ENCODE measurements around the gene GOLGA6L7.
"Not testable (repeated sequence)": the region's sequence is repeated elsewhere in the genome, so short reads cannot be mapped to it uniquely, and the experiment has no call there.

The GOLGA6L7 gene

GRCh38 chr15:28831897-28832587, 16.4 kb downstream of the GOLGA6L7 start:
- peak overlapping the region; percentile 41; the same call in 1 of the 2 replicates for H3K27ac ChIP-seq

- H3K27ac ChIP-seq: peak overlapping the region; percentile 67
These were observed 27.0 kb downstream of the GOLGA6L7 start for GRCh38 chr15:28821420-28821819.

GRCh38 chr15:28819930-28820295, 28.5 kb downstream of the GOLGA6L7 start:
- not testable (repeated sequence) for H3K27ac ChIP-seq

GRCh38 chr15:28819019-28819929, 29.2 kb downstream of the GOLGA6L7 start:
- peak overlapping the region; percentile 77 for H3K27ac ChIP-seq

GRCh38 chr15:28818168-28818567, 30.3 kb downstream of the GOLGA6L7 start:
- peak overlapping the region; percentile 77 for H3K27ac ChIP-seq

GRCh38 chr15:28814059-28814458, 34.4 kb downstream of the GOLGA6L7 start:
- H3K27ac ChIP-seq: not testable (repeated sequence)

- not testable (repeated sequence) for H3K27ac ChIP-seq
These were observed 35.1 kb downstream of the GOLGA6L7 start for GRCh38 chr15:28813392-28813791.

GRCh38 chr15:28811852-28812550, 36.4 kb downstream of the GOLGA6L7 start:
- H3K27ac ChIP-seq: not testable (repeated sequence)

GRCh38 chr15:28810444-28810843, 38.0 kb downstream of the GOLGA6L7 start:
- H3K27ac ChIP-seq: not testable (repeated sequence)

- H3K27ac ChIP-seq: not testable (repeated sequence)
These were observed 40.3 kb downstream of the GOLGA6L7 start for GRCh38 chr15:28808136-28808535.

GRCh38 chr15:28800366-28800765, 48.1 kb downstream of the GOLGA6L7 start:
- not testable (repeated sequence) for H3K27ac ChIP-seq

GRCh38 chr15:28798234-28798633, 50.2 kb downstream of the GOLGA6L7 start:
- H3K27ac ChIP-seq: not testable (repeated sequence)

GRCh38 chr15:28794231-28794630, 54.2 kb downstream of the GOLGA6L7 start:
- TF ChIP-seq CTCF (conservative IDR thresholded peaks at IDR 0.05): 0 out of 2 replicates have a peak, but pooled peaks have one; percentile 6
- H3K27ac ChIP-seq: not testable (repeated sequence)

Data from VCaP (cell line).